Right hindlimb (tissue), 1 donor: ENCODE data around the gene OGDHL.
"Not testable (repeated sequence)": the region's sequence is repeated elsewhere in the genome, so short reads cannot be mapped to it uniquely, and the experiment has no call there.

Experiments used
- DNase-seq: peaks from one replicate; pipeline ENCODE4 v3.0.0-alpha.2; 2018

Gene OGDHL

GRCh38 chr10:49756031-49756430, 6.1 kb downstream of the OGDHL start:
- no peak for DNase-seq

GRCh38 chr10:49754951-49755350, 7.2 kb downstream of the OGDHL start:
- not testable (repeated sequence) for DNase-seq

GRCh38 chr10:49752584-49752983, 9.5 kb downstream of the OGDHL start:
- DNase-seq: no peak

GRCh38 chr10:49751636-49752510, 10.2 kb downstream of the OGDHL start:
- no peak for DNase-seq

GRCh38 chr10:49751216-49751615, 10.9 kb downstream of the OGDHL start:
- no peak for DNase-seq

DNA sequence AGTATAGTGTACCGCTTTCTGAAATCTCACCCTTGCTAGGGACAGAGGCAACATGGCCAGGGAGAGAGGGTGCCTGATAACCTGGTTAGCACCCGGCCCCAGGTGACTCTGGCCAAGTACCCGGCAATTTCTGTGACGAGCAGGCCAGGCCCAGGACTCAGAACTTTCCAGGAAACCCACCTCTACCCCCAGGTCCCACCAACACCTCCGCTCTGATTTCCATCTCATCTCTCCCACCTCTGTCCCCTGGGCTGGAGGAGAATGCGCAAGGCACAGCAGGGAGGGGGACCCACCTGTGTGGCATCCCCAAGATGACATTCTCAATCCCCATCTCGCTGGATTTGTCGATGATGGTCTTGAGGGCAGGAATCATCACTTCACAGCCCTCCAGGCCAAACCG, 11.6 kb downstream of the OGDHL start:
- DNase-seq: no peak

DNA sequence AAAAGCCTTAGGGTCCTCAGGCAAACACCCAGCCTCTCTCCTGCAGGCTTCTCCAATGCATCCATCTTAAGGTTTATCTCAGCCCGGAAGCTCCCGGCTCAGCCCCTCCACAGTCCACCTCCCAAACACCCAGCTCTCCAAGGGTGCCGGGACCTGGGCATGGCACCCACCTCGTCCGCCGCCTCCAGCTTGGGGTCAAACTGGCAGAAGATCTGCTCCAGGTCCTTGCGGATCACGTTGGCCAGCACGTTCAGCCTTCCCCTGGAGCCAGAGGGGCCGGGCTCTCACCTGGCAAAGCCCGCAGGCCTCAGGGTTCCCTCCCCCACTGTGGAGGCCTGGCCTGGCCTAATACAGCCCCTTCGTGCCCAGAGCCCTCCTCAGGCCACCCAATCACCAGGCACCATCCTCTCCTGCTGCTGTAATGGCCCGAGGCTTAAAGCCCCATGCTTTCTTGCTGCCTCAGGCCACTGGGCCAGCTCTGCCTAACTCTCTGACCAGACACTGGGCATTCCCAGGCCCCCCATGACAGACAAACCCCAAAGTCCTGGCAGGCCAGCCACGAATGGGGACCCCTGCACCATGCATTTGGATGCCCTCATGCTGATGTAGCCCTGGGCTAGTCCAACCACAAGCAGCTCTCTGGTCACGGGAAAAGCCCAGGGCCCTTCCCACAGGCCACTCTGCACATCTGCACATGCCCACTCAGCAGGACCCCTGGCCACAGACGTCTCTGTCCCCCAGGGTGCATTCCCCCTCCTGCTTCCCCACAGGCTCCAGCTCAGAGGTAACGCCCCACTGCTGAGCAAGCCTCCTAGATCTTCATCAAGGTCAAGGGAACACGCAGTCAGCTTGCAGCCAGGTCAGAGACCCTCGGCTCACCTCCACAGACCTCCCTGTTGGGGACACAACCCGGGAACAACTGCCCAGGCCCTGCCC, 12.3 kb downstream of the OGDHL start:
- DNase-seq: no peak

DNA sequence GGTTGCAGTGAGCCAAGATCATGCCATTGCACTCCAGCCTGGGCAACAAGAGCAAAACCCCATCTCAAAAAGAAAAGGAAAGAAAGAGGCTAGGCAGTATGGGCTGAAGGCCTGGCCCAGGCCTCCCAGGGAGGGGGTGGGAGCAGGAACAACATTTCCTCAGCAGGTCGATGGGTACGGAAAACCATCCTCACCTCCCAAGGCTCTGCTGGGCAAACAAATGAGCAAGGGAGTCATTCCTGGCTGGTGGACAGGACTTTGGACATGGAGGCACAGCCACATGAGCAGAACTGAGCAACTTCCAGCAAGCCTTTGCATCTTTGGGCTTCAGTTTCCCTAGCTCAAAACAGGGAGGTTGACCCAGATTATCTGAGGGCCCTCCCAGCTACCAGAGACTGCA, 13.0 kb downstream of the OGDHL start:
- no peak for DNase-seq

GRCh38 chr10:49748006-49748405, 14.1 kb downstream of the OGDHL start:
- DNase-seq: no peak

GRCh38 chr10:49747303-49747646, 14.8 kb downstream of the OGDHL start:
- DNase-seq: no peak

- DNase-seq: no peak
Observed at GRCh38 chr10:49746626-49747302, 15.4 kb downstream of the OGDHL start.

DNA sequence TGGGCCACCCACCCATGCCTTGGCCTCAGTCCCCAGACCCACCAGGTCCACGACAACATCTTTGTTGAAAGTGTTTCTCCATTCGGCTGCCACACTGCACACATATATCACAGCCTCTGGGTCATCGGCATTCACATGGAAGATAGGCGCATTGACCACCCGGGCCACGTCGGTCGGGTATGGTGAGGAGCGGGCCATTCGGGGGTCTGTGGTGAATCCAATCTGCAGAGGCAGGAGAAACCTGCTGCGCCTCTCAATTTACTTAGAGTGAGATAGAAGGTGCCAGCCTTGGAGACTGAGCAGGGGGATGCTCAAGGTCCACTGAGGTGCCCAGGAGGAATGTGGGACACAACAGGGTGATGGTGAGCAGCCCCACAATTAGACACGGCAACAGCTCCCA, 16.4 kb downstream of the OGDHL start:
- DNase-seq: no peak

DNA sequence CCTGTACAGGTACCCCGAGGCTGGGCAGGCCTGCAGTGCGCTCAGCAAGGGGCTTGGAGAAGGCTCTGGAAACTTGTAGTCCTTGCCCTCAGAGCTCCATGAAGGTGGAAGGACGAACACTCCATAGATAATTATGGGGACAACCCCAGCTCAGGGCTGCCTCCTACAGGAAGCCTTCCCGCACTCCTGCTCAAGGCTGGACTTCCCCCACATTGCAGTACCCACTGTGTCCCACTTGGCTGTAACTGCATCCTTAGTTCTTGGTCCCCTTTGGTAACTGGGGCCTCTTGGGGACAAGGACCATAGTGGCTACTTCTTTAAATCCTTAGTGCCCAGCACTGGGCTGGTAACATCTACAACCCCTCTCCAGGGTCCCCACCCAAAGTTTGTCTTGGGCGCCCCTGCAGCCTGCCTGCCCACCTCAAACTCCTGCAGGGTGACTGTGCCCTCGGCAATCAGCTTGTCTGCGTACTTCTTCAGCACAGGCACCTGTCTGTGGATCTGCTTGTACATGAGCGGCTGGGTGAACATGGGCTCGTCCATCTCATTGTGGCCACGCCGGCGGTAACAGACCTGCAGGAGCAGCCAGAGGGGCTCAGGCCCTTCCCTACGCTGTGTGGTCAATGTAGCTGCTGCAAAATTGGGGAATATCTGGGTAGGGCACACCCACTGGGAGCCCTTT, 17.1 kb downstream of the OGDHL start:
- no peak for DNase-seq

DNA sequence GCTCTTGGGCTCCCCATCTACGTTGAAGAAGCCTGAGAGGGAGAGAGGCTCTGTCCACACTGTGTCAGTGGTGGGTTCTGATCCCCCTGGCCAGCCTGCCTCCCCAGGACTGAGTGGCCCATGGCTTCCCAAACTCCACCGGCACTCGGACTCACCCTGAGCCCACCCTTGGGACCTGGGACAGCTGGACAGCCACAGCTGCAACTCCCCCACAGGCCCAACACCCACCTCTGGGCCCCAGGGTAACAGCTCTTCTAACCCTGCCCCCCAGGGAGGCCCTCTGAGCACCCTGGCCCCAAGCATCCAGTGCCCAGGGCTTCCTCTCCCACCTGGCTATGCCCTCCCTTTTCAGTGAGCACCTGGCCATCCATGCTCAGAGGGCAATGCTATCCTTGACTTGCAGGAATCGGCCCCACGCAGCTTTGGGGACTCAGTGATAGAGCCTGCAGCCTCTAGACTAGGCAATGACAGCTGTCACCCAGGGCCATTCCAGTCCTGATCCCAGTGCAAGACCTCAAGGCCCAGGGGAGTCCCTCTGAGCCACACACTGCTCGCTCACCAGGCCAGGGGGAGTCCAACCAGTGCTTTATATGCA, 17.9 kb downstream of the OGDHL start:
- no peak for DNase-seq

- DNase-seq: no peak
Observed at GRCh38 chr10:49743464-49744075, 18.6 kb downstream of the OGDHL start.

- no peak for DNase-seq
Observed at GRCh38 chr10:49742683-49743463, 19.2 kb downstream of the OGDHL start.

- no peak for DNase-seq
Observed at GRCh38 chr10:49741108-49741995, 20.8 kb downstream of the OGDHL start.

DNA sequence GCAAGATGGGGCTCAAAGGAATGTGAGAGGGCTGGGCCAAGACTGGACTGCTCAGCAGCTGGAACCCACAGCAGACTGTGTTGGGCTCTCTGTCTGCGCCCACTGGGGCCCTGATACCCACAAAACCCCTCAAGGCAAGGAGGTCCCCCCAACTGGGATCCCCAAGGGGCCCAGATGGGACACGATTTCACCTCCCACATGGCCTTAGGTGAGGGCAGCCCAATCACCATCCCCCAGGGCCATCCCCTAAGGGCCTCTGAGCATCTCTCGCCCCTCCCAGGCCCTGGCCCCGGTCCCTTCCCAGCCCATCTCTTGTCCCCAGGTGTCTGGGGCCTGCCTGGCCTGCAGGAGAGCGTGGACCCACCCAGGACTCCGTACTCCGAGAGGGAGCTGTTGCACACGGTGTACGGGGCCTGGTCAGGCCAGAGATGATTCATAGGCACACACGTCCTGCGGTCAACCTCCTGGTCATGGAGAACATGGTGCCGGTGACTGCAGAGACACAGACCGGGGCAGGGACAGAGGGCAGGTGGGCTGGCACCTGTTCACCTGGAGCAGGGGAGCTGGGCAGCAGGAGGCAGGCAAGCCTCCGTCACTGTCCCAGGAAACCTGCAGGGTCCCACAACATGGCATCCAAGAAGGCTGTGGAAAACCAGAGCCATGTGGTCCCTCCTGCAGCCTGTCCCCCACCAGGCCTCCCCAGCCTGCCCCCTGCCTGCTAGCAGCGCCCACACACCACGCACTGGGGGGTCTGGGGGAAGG, 21.6 kb downstream of the OGDHL start:
- no peak for DNase-seq

GRCh38 chr10:49739426-49739825, 22.7 kb downstream of the OGDHL start:
- DNase-seq: no peak
